Measurements from ENCODE around the gene PKDREJ. TPM values are rescaled to one million over a fixed set of nuclear protein-coding genes. Genes with fewer than 3 reads are reported as not detected.
A peak's percentile ranks its signal among the peaks of the same experiment; 100 is the strongest.
"Not testable (repeated sequence)": the region's sequence is repeated elsewhere in the genome, so short reads cannot be mapped to it uniquely, and the experiment has no call there.

Gene PKDREJ
- total and polyA plus RNA-seq, 8 donors, result 0.04 to 0.06 (median 0.05) TPM; not detected in 5

GRCh38 chr22:46267431-46268279, 4.5 kb upstream of the PKDREJ start, which contains the start of gene TTC38:
Gene TTC38, plus strand, starts transcription at chr22:46268008. Its CDS starts 32 bp downstream, at chr22:46268040.
- H3K4me1 ChIP-seq, result peaks cover 8 to 20% (median 9%) of the 10 kb centered on the region in 3 donors
- peak within 1 kb of the TSS; percentile 54 to 85 (median 80) for H3K4me3 ChIP-seq
- peak; percentile 94 to 97 (median 96) for DNase-seq
- H3K9me3 ChIP-seq, result no peaks in the 10 kb centered on the region
- H3K36me3 ChIP-seq, result peaks cover 0 to 1% (median 0%) of the 10 kb centered on the region in 3 donors
- TF ChIP-seq CTCF (IDR thresholded peaks at IDR 0.05), result no peak
- ATAC-seq, result peak; percentile 95 to 98 (median 96)
- intact Hi-C loops (cut with DNase I), result no loop called here
- peak within 1 kb of the TSS; percentile 62 to 90 (median 80) for H3K27ac ChIP-seq
- 0 to 1% methylated on average over 71 to 74 of the region's 74 CpGs for WGBS, 2 donors
- FAIRE-seq, result no peak
- H3K27me3 ChIP-seq, result no peaks in the 10 kb centered on the region

- ATAC-seq; H3K27ac ChIP-seq; FAIRE-seq; H3K27me3 ChIP-seq; H3K36me3 ChIP-seq; H3K9me3 ChIP-seq; DNase-seq; H3K4me3 ChIP-seq; intact Hi-C loops (cut with DNase I): not testable (repeated sequence)
- WGBS, 2 donors, result 95 to 100% methylated on average over 4 of the region's 4 CpGs
- H3K4me1 ChIP-seq, result peaks cover 8 to 20% (median 9%) of the 10 kb centered on the region in 3 donors
These were observed 2.5 kb upstream of the PKDREJ start for GRCh38 chr22:46265627-46266026.

GRCh38 chr22:46264520-46264919, 1.4 kb upstream of the PKDREJ start:
- 70 to 71% methylated on average over 5 to 6 of the region's 6 CpGs for WGBS, 2 donors
- H3K36me3 ChIP-seq; intact Hi-C loops (cut with DNase I); FAIRE-seq; H3K27me3 ChIP-seq; ATAC-seq; H3K4me3 ChIP-seq; DNase-seq; H3K9me3 ChIP-seq; H3K27ac ChIP-seq: not testable (repeated sequence)
- H3K4me1 ChIP-seq, result peaks cover 8 to 19% (median 9%) of the 10 kb centered on the region in 3 donors

GRCh38 chr22:46262449-46263215, 511 bp downstream of the PKDREJ start:
- 14 to 23% methylated on average over 80 to 109 of the region's 109 CpGs for WGBS, 2 donors

GRCh38 chr22:46260038-46260437, 3.1 kb downstream of the PKDREJ start:
- DNase-seq, result no peak
- Histone ChIP-seq H3K9me3 (no peaks in the 10 kb centered on the region), H3K27me3 (no peaks in the 10 kb centered on the region), H3K4me3 (no peak overlapping the region), H3K4me1 (no peaks in the 10 kb centered on the region), H3K36me3 (no peaks in the 10 kb centered on the region), H3K27ac (no peak overlapping the region)
- no peak for FAIRE-seq
- ATAC-seq, result no peak
- intact Hi-C loops (cut with DNase I), result no loop called here
- 71 to 75% methylated on average over 6 of the region's 6 CpGs for WGBS, 2 donors
- TF ChIP-seq CTCF (IDR thresholded peaks at IDR 0.05), result no peak

More at GRCh38 chr22:46262449-46263215, 511 bp downstream of the PKDREJ start:
- FAIRE-seq (no peak), DNase-seq (peak in 4 of 6 donors; percentile 31 to 72 (median 62)), ATAC-seq (peak in 3 of 4 donors; percentile 18 to 67 (median 24))
- Histone ChIP-seq H3K4me3 (peak overlapping the region in 1 of 4 donors; percentile 1), H3K9me3 (no peaks in the 10 kb centered on the region), H3K36me3 (no peaks in the 10 kb centered on the region), H3K27me3 (no peaks in the 10 kb centered on the region), H3K27ac (no peak overlapping the region), H3K4me1 (peaks cover 7 to 9% (median 8%) of the 10 kb centered on the region in 3 donors)
- intact Hi-C loops (cut with DNase I), result no loop called here
- no peak for TF ChIP-seq CTCF (IDR thresholded peaks at IDR 0.05)

Data from pancreas (tissue), 10 donors.